HFFc6 (cell line): ENCODE data around the gene ENC1. TPM values are rescaled to one million over a fixed set of nuclear protein-coding genes. Genes with fewer than 3 reads are reported as not detected.

ENCODE experiments used
- DNase-seq: peaks from one replicate; pipeline ENCODE4 v3.0.0-alpha.2; 2018
- H3K27ac Mint-ChIP-seq: 2 replicates; pipeline ENCODE4 v1.8.0; 2020; ENCODE audit warnings: mild to moderate bottlenecking, mixed read lengths
- H3K27me3 Mint-ChIP-seq: 2 replicates; pipeline ENCODE4 v1.8.0; 2021; ENCODE audit warnings: mild to moderate bottlenecking, moderate library complexity, mixed read lengths; ENCODE audit not compliant: insufficient read depth
- H3K36me3 Mint-ChIP-seq: 2 replicates; pipeline ENCODE4 v1.8.0; 2021; ENCODE audit warnings: low read depth, mixed read lengths
- H3K4me1 Mint-ChIP-seq: 2 replicates; pipeline ENCODE4 v1.8.0; 2020; ENCODE audit warnings: low read depth, mixed read lengths
- H3K4me3 Mint-ChIP-seq: 2 replicates; pipeline ENCODE4 v1.8.0; 2020; ENCODE audit warnings: mild to moderate bottlenecking, moderate library complexity, mixed read lengths
- H3K9me3 Mint-ChIP-seq: 2 replicates; pipeline ENCODE4 v1.8.0; 2020; ENCODE audit warnings: mild to moderate bottlenecking, mixed read lengths
- total RNA-seq, 6 experiments: library from RNA; stranded (reverse); fragmentation: NEBNext Ultra II Directional; extraction: Animal tissue kit (Norgen Biotek cat#: 25700); gene quantifications; 2 replicates in 1 of 6; 3 replicates in 5 of 6; pipeline ENCODE4 v1.2.3, GENCODE V29; 2021
- TF ChIP-seq, protein P1 (sequence below): fragments of 200-600 bp; sonication (generic); IDR thresholded peaks from 2 replicates; pipeline ENCODE4 v1.5.0; 2021; ENCODE audit warnings: antibody characterized with exemption, mild to moderate bottlenecking

ENC1 gene
- total RNA-seq, 6 experiments from 2014 or later, result 22.6 to 56.4 (median 25.4) TPM

DNA sequence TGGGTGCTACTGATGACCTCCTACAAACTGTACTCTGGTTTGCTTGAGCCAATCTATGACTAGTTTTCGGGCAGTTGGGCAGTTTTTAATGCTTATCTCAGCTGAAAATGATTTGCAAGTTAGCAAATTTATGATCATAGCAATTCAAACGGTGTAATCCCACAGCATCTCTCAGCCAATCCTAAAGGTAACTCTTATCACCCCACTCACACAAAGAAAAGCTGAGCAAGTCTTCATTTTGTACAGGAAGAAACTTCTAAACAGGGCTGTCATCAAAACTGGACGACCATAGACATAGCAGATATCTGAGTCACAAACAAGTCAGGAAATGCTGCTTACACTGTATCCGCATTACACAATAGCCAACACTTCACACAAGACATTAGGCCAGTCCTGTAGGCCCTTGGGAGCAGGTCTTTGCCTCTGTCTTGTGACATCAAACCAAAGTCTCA, 2.6 kb upstream of the ENC1 start:
- H3K4me1 Mint-ChIP-seq, result peaks cover 55% of the 10 kb centered on the region
- DNase-seq, result peak; percentile 95
- H3K36me3 Mint-ChIP-seq, result no peaks in the 10 kb centered on the region
- H3K27me3 Mint-ChIP-seq, result peaks cover 2% of the 10 kb centered on the region; the same call in 1 of the 2 replicates
- peak overlapping the region; percentile 93 for H3K27ac Mint-ChIP-seq
- H3K9me3 Mint-ChIP-seq, result no peaks in the 10 kb centered on the region
- TF ChIP-seq, protein P1, sequence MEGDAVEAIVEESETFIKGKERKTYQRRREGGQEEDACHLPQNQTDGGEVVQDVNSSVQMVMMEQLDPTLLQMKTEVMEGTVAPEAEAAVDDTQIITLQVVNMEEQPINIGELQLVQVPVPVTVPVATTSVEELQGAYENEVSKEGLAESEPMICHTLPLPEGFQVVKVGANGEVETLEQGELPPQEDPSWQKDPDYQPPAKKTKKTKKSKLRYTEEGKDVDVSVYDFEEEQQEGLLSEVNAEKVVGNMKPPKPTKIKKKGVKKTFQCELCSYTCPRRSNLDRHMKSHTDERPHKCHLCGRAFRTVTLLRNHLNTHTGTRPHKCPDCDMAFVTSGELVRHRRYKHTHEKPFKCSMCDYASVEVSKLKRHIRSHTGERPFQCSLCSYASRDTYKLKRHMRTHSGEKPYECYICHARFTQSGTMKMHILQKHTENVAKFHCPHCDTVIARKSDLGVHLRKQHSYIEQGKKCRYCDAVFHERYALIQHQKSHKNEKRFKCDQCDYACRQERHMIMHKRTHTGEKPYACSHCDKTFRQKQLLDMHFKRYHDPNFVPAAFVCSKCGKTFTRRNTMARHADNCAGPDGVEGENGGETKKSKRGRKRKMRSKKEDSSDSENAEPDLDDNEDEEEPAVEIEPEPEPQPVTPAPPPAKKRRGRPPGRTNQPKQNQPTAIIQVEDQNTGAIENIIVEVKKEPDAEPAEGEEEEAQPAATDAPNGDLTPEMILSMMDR, result no peak
- peak overlapping the region; percentile 70 for H3K4me3 Mint-ChIP-seq

DNA sequence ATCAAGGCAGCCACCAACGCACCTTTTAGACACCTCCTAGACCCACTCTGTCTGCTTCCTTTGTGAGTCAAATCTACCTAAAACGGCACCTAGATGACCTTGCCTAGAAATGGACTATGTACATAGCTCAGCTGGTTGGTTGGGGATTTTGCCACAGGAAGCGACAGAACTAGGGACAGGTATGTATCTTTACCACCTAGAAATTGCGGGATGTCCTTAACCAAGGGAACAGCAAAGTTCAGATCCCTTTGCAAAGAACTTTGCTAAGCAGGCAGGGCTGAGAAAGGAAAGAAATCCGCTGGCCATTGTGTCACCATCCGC, 2.0 kb upstream of the ENC1 start:
- peak overlapping the region; percentile 70; the same call in 1 of the 2 replicates for H3K4me3 Mint-ChIP-seq
- no peaks in the 10 kb centered on the region for H3K9me3 Mint-ChIP-seq
- no peak for DNase-seq
- H3K27ac Mint-ChIP-seq, result peak overlapping the region; percentile 93
- H3K36me3 Mint-ChIP-seq, result no peaks in the 10 kb centered on the region
- H3K4me1 Mint-ChIP-seq, result peaks cover 59% of the 10 kb centered on the region
- peaks cover 2% of the 10 kb centered on the region; the same call in 1 of the 2 replicates for H3K27me3 Mint-ChIP-seq
- TF ChIP-seq, protein P1, result no peak

DNA sequence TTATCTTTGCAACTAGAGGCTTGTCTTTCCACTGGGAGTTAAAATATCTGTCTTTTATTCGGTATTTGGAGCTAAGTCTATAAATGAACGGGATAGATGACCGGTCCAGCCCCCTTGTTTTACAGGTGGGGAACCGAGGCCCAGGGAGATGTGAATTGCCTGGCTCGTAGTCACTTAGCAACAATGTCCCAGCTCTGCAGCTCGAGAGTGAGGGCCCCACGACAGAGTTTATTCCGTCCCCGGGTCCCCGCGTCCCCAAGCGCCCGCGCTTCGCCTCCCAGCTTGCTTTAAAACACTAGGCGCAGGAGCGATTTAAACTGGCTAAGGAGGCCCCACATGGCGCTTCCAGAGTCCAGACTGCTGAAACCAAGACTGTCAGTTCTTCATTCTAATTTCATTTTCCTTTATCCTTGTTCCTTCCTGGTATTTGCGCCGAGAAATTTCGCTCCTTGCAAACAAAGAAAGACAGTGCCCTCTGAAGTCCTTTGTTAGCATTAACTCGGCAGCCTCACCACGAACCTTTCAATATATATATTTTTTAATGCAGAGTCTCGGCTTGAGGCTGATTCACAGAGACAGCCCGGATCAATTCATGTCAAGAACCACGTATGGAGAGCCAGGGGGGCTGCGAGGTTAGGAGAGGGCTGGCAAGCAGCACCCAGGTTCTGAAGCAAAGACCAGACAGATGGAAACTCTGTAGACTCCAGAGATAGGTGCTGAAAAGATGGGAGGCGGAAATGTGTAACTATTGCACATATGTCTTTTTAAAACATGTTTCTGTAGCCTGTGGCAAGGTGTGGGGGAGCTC, 1.4 kb upstream of the ENC1 start:
- Mint-ChIP-seq H3K4me3 (peak overlapping the region; percentile 99), H3K27me3 (peaks cover 2% of the 10 kb centered on the region; the same call in 1 of the 2 replicates), H3K9me3 (no peaks in the 10 kb centered on the region), H3K4me1 (peaks cover 59% of the 10 kb centered on the region), H3K27ac (peak overlapping the region; percentile 93), H3K36me3 (peaks cover 5% of the 10 kb centered on the region; the same call in 1 of the 2 replicates)
- DNase-seq, result peak; percentile 81
- TF ChIP-seq, protein P1, result peak; percentile 75

DNA sequence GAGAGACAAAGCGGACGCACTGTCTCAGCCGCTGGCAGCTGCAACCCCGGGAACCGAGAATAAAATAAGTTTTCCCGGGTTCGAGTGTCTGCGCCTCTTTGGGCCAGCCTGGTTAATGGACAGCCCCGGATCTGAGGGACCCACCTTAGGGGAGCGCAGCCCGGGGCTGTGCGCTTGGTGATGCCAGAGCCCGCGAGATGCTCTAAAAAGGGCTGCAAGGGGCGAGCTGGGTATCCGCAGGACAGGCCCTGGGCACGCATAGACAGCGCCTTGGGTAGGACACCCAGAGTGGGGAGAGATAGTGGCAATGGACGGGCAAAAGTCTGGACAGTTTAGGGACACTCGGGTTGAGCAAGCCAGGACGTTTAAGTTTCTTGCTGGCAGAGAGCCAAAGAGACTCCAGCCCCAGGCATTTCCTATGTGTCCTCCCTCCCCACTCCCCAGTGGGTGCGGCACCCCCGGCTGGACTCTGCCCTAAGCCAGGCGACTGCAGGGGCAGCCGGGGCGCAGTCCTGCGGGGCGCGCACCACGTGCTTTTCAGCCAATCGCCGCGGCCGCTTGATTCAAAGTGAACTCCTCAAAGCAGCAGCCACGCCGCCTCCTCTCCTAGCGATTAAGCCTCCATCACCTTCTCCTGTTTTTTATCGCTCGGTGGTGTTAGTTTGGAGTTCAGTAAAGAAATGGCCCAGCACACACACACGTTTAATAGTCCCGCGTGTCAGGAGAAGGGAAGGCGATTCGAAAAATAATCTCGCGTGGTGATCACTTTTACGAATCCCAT, 616 bp upstream of the ENC1 start:
- peaks cover 2% of the 10 kb centered on the region; the same call in 1 of the 2 replicates for H3K27me3 Mint-ChIP-seq
- TF ChIP-seq, protein P1, result no peak
- DNase-seq, result peak; percentile 78
- H3K4me3 Mint-ChIP-seq, result peak overlapping the region; percentile 99
- peaks cover 63% of the 10 kb centered on the region for H3K4me1 Mint-ChIP-seq
- peak overlapping the region; percentile 93 for H3K27ac Mint-ChIP-seq
- H3K9me3 Mint-ChIP-seq, result no peaks in the 10 kb centered on the region
- H3K36me3 Mint-ChIP-seq, result peaks cover 12% of the 10 kb centered on the region

DNA sequence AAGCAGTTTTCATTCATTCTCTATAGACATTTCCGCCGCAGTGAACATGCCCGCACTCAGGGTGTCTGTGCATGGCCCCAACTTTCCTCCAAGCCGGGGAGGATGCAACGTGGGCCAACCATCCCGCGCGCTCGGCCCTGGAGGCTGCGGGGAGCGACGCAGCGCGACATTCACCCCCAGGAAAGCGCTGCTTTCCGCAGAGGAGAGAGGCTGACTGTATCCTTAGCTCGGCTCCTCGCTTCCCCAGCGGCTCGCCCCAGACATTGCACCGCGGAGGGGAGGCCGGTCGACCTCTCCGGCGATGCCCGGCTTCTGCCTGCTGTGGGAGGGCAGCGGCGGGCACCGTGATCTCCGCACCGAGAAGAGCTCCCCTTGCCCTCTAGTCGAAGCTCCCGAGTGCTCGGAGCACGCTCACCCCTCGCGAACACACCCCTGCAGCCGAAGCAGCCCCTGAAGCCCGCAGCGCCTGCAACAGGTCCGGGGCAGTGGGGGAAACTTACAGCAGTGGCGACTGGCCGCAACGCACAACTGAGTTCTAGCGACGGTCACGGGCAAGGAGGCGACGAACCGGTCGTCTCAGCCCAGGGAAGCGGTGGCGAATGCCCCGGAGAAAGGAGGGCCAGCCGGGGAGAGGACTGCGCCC, 600 bp downstream of the ENC1 start:
- peaks cover 72% of the 10 kb centered on the region for H3K4me1 Mint-ChIP-seq
- peak; percentile 64 for DNase-seq

More for the DNA sequence above, 600 bp downstream of the ENC1 start:
- TF ChIP-seq, protein P1, result no peak
- H3K4me3 Mint-ChIP-seq, result peak overlapping the region; percentile 99
- H3K9me3 Mint-ChIP-seq, result no peaks in the 10 kb centered on the region
- peaks cover 19% of the 10 kb centered on the region for H3K36me3 Mint-ChIP-seq
- peak overlapping the region; percentile 93 for H3K27ac Mint-ChIP-seq
- H3K27me3 Mint-ChIP-seq, result peaks cover 2% of the 10 kb centered on the region; the same call in 1 of the 2 replicates
